ENCODE data around the gene TPRG1.
A peak's percentile ranks its signal among the peaks of the same experiment; 100 is the strongest.

TPRG1 gene

GRCh38 chr3:189233225-189233858 lies 61.6 kb downstream of the TPRG1 start:
- peak in 1 of 2 experiments; percentile 46 for DNase-seq

GRCh38 chr3:189235214-189235613 lies 63.4 kb downstream of the TPRG1 start:
- DNase-seq, result no peak

GRCh38 chr3:189236352-189236751 lies 64.6 kb downstream of the TPRG1 start:
- DNase-seq, result no peak

- no peak for DNase-seq
These were observed 65.8 kb downstream of the TPRG1 start for GRCh38 chr3:189237526-189237925.

- DNase-seq, result no peak
These were observed 66.3 kb downstream of the TPRG1 start for GRCh38 chr3:189238071-189238470.

- DNase-seq, result no peak
These were observed 67.8 kb downstream of the TPRG1 start for GRCh38 chr3:189239616-189240015.

- DNase-seq, result no peak
These were observed 78.2 kb downstream of the TPRG1 start for GRCh38 chr3:189249987-189250386.

- no peak for DNase-seq
These were observed 86.5 kb downstream of the TPRG1 start for GRCh38 chr3:189258261-189258660.

GRCh38 chr3:189260556-189261493 lies 89.1 kb downstream of the TPRG1 start:
- no peak for DNase-seq

- no peak for DNase-seq
These were observed 91.0 kb downstream of the TPRG1 start for GRCh38 chr3:189262746-189263145.

GRCh38 chr3:189267981-189268613 lies 96.3 kb downstream of the TPRG1 start:
- DNase-seq, result no peak

GRCh38 chr3:189269365-189269764 lies 97.6 kb downstream of the TPRG1 start:
- no peak for DNase-seq

- peak; percentile 17 to 27 for DNase-seq
These were observed 98.6 kb downstream of the TPRG1 start for GRCh38 chr3:189270248-189270832.

GRCh38 chr3:189272500-189273119 lies 100.8 kb downstream of the TPRG1 start:
- DNase-seq, result no peak

- DNase-seq, result no peak
These were observed 102.0 kb downstream of the TPRG1 start for GRCh38 chr3:189273736-189274135.

GRCh38 chr3:189275182-189275581 lies 103.4 kb downstream of the TPRG1 start:
- no peak for DNase-seq

- no peak for DNase-seq
These were observed 104.1 kb downstream of the TPRG1 start for GRCh38 chr3:189275852-189276251.

GRCh38 chr3:189276444-189277219 lies 104.9 kb downstream of the TPRG1 start:
- DNase-seq, result no peak

- DNase-seq, result no peak
These were observed 105.9 kb downstream of the TPRG1 start for GRCh38 chr3:189277711-189278110.

- DNase-seq, result no peak
These were observed 106.5 kb downstream of the TPRG1 start for GRCh38 chr3:189278221-189278620.

GRCh38 chr3:189282189-189282588 lies 110.4 kb downstream of the TPRG1 start:
- no peak for DNase-seq

- DNase-seq, result no peak
These were observed 111.0 kb downstream of the TPRG1 start for GRCh38 chr3:189282741-189283140.
